HepG2 (cell line): Measurements from ENCODE around the gene ZDHHC14. TPM values are rescaled to one million over a fixed set of nuclear protein-coding genes. Genes with fewer than 3 reads are reported as not detected.

Experiments
- GABPA ChIP-seq, 2 experiments: IDR thresholded peaks; 2 replicates each; pipeline ENCODE4 v1.6.1; 2011 to 2016; ENCODE audit warnings: low read depth in 2 of 2, low read length in 1 of 2, missing biosample characterization in 1 of 2, missing genetic modification characterization in 1 of 2
- GPN1 ChIP-seq: sonication (generic); formaldehyde crosslinking; IDR thresholded peaks from 2 replicates; pipeline ENCODE4 v1.5.1; 2020; ENCODE audit warnings: missing genetic modification reagents, borderline replicate concordance
- MED8 ChIP-seq: sonication (generic); formaldehyde crosslinking; IDR thresholded peaks from 2 replicates; pipeline ENCODE4 v1.8.1; 2023; ENCODE audit warnings: mild to moderate bottlenecking, missing genetic modification reagents; ENCODE audit not compliant: insufficient replicate concordance
- NFIC ChIP-seq: IDR thresholded peaks from 2 replicates; pipeline ENCODE4 v1.6.1; 2012; ENCODE audit warnings: mild to moderate bottlenecking, low read length, inconsistent platforms
- POLR2A ChIP-seq, 2 experiments: IDR thresholded peaks; 2 replicates each; pipeline ENCODE4 v1.6.1; 2011; ENCODE audit warnings: low read depth in 2 of 2, low read length in 2 of 2, mild to moderate bottlenecking in 1 of 2, moderate library complexity in 1 of 2; ENCODE audit not compliant: insufficient read depth in 1 of 2
- RBAK ChIP-seq: sonication (generic); formaldehyde crosslinking; IDR thresholded peaks from 2 replicates; pipeline ENCODE4 v1.5.1; 2020; ENCODE audit warnings: mild to moderate bottlenecking, missing genetic modification reagents
- RBM39 ChIP-seq: fragments of 200-400 bp; formaldehyde crosslinking; IDR thresholded peaks from one replicate; pipeline ENCODE4 v1.6.1; 2018; ENCODE audit warnings: antibody characterized with exemption, mild to moderate bottlenecking, low read depth, low read length; ENCODE audit not compliant: poor library complexity, severe bottlenecking
- ZBTB3 ChIP-seq: sonication (generic); formaldehyde crosslinking; IDR thresholded peaks from 2 replicates; pipeline ENCODE4 v1.4.0; 2020; ENCODE audit warnings: low read depth, mild to moderate bottlenecking, moderate library complexity, missing genetic modification reagents, borderline replicate concordance
- ZEB1 ChIP-seq: IDR thresholded peaks from 2 replicates; pipeline ENCODE4 v1.6.1; 2012; ENCODE audit warnings: mild to moderate bottlenecking, low read depth, inconsistent platforms; ENCODE audit not compliant: insufficient replicate concordance
- ZNF367 ChIP-seq: sonication (generic); formaldehyde crosslinking; IDR thresholded peaks from 2 replicates; pipeline ENCODE4 v1.4.0; 2020; ENCODE audit warnings: missing genetic modification reagents, borderline replicate concordance
- polyA plus RNA-seq, 8 experiments: library from polyadenylated mRNA; depleted of rRNA in 3 of 8; stranded (reverse) in 7 of 8; unstranded in 1 of 8; fragments of >200 nt; fragmentation: Illumina TruSeq in 4 of 8; extraction: Trizol in 4 of 8; gene quantifications; 2 replicates each; pipeline versions ENCODE4 v1.2.1 to v1.2.3, GENCODE V29; 2011 to 2016; ENCODE audit warnings: low read depth in 4 of 8, missing spikeins in 1 of 8, mixed read lengths in 1 of 8; ENCODE audit not compliant: insufficient read depth in 1 of 8
- total RNA-seq, 5 experiments: library from RNA; depleted of rRNA; stranded (reverse); fragments of >200 nt; fragmentation: Illumina TruSeq; extraction: Trizol; gene quantifications; 2 replicates each; pipeline ENCODE4 v1.2.3, GENCODE V29; 2016; ENCODE audit warnings: low read depth in 1 of 5
- TF ChIP-seq, protein P1 (sequence below): sonication (generic); formaldehyde crosslinking; IDR thresholded peaks from 2 replicates; pipeline ENCODE4 v1.4.0; 2020; ENCODE audit warnings: missing genetic modification reagents
- TF ChIP-seq, protein P2 (sequence below): sonication (generic); formaldehyde crosslinking; IDR thresholded peaks from 2 replicates; pipeline ENCODE4 v1.8.1; 2023; ENCODE audit warnings: missing genetic modification reagents, mild to moderate bottlenecking, borderline replicate concordance
- TF ChIP-seq, protein P3 (sequence below): sonication (generic); formaldehyde crosslinking; IDR thresholded peaks from 2 replicates; pipeline ENCODE4 v1.4.0; 2020; ENCODE audit warnings: missing genetic modification reagents, mild to moderate bottlenecking, borderline replicate concordance
- TF ChIP-seq, protein P4 (sequence below): sonication (generic); formaldehyde crosslinking; IDR thresholded peaks from 2 replicates; pipeline ENCODE4 v1.5.0; 2020; ENCODE audit warnings: missing genetic modification reagents
- TF ChIP-seq, protein P5 (sequence below): sonication (generic); formaldehyde crosslinking; IDR thresholded peaks from 2 replicates; pipeline ENCODE4 v1.4.0; 2020; ENCODE audit warnings: mild to moderate bottlenecking, missing genetic modification reagents

ZDHHC14 gene
- total and polyA plus RNA-seq, 2 of the 13 experiments (the other 11 are each of a cell fraction or from before 2014, with no cell fraction given) = 3.7 to 9.5 TPM

DNA sequence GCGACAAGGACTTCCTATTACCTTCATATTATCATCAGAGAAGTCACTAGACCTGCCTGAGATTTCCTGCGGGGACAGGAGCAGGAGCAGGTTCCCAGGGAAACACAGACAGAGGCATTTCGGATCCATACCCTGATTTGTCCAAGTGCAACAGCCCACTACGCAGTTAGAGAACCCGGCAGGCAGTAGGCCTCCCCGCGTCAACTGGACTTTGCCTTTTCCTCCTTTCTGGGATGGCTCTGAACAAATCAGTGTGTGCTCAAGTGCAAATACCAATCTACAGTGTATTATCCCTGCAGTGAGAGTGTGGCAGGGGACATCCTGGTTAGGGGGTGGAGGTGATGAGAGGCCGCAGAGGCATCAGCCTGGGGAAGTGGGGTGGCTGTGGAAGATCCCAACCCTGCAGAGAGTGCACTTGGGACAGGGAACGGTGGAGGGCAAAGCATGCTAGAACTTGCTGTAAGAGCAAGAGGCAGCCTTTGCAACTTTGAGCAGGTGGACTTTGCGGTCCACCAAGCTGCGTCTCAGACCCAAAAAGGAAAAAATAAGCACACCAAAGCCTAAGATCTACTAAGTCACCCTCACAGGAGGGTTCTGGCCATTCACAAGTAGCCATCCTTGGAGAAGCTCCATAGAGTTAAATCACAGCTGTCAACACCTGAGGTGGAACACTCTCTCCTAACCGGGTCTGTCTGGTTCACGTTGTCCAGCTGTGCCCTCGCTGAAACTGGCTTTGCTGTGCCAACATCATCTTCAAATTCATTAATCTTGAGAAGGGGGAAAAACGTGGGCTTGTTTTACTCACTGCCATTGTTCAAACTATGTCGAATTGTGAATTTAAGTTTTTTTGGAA, 159.1 kb downstream of the ZDHHC14 start (continued):
- TF ChIP-seq, protein P1, sequence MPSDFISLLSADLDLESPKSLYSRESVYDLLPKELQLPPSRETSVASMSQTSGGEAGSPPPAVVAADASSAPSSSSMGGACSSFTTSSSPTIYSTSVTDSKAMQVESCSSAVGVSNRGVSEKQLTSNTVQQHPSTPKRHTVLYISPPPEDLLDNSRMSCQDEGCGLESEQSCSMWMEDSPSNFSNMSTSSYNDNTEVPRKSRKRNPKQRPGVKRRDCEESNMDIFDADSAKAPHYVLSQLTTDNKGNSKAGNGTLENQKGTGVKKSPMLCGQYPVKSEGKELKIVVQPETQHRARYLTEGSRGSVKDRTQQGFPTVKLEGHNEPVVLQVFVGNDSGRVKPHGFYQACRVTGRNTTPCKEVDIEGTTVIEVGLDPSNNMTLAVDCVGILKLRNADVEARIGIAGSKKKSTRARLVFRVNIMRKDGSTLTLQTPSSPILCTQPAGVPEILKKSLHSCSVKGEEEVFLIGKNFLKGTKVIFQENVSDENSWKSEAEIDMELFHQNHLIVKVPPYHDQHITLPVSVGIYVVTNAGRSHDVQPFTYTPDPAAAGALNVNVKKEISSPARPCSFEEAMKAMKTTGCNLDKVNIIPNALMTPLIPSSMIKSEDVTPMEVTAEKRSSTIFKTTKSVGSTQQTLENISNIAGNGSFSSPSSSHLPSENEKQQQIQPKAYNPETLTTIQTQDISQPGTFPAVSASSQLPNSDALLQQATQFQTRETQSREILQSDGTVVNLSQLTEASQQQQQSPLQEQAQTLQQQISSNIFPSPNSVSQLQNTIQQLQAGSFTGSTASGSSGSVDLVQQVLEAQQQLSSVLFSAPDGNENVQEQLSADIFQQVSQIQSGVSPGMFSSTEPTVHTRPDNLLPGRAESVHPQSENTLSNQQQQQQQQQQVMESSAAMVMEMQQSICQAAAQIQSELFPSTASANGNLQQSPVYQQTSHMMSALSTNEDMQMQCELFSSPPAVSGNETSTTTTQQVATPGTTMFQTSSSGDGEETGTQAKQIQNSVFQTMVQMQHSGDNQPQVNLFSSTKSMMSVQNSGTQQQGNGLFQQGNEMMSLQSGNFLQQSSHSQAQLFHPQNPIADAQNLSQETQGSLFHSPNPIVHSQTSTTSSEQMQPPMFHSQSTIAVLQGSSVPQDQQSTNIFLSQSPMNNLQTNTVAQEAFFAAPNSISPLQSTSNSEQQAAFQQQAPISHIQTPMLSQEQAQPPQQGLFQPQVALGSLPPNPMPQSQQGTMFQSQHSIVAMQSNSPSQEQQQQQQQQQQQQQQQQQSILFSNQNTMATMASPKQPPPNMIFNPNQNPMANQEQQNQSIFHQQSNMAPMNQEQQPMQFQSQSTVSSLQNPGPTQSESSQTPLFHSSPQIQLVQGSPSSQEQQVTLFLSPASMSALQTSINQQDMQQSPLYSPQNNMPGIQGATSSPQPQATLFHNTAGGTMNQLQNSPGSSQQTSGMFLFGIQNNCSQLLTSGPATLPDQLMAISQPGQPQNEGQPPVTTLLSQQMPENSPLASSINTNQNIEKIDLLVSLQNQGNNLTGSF (CRISPR knock-in tag) = no peak
- TF ChIP-seq, protein P2, sequence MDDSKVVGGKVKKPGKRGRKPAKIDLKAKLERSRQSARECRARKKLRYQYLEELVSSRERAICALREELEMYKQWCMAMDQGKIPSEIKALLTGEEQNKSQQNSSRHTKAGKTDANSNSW (CRISPR knock-in tag) = peak; percentile 91; the same call in 1 of the 2 replicates
- TF ChIP-seq, protein P3, sequence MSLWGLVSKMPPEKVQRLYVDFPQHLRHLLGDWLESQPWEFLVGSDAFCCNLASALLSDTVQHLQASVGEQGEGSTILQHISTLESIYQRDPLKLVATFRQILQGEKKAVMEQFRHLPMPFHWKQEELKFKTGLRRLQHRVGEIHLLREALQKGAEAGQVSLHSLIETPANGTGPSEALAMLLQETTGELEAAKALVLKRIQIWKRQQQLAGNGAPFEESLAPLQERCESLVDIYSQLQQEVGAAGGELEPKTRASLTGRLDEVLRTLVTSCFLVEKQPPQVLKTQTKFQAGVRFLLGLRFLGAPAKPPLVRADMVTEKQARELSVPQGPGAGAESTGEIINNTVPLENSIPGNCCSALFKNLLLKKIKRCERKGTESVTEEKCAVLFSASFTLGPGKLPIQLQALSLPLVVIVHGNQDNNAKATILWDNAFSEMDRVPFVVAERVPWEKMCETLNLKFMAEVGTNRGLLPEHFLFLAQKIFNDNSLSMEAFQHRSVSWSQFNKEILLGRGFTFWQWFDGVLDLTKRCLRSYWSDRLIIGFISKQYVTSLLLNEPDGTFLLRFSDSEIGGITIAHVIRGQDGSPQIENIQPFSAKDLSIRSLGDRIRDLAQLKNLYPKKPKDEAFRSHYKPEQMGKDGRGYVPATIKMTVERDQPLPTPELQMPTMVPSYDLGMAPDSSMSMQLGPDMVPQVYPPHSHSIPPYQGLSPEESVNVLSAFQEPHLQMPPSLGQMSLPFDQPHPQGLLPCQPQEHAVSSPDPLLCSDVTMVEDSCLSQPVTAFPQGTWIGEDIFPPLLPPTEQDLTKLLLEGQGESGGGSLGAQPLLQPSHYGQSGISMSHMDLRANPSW (CRISPR knock-in tag) = 0 out of 2 replicates have a peak, but pooled peaks have one; percentile 73
- peak; percentile 83 for TF ChIP-seq RBAK
- TF ChIP-seq MED8 (CRISPR knock-in tag) = no peak
- no peak for TF ChIP-seq ZEB1
- no peak for TF ChIP-seq GPN1 (CRISPR knock-in tag)
- TF ChIP-seq ZNF367 (CRISPR knock-in tag) = no peak
- TF ChIP-seq GABPA (IDR thresholded peaks at IDR 0.05; ENCODE audit: low read depth, low read length) = no peak
- TF ChIP-seq GABPA (CRISPR knock-in tag; IDR thresholded peaks at IDR 0.05; ENCODE audit: low read depth) = no peak
- peak; percentile 87 to 94 for TF ChIP-seq POLR2A (IDR thresholded peaks at IDR 0.05; ENCODE audit: insufficient read depth in 1 of 2, low read depth in 2 of 2, low read length in 2 of 2)
- no peak for TF ChIP-seq RBM39
- TF ChIP-seq, protein P4, sequence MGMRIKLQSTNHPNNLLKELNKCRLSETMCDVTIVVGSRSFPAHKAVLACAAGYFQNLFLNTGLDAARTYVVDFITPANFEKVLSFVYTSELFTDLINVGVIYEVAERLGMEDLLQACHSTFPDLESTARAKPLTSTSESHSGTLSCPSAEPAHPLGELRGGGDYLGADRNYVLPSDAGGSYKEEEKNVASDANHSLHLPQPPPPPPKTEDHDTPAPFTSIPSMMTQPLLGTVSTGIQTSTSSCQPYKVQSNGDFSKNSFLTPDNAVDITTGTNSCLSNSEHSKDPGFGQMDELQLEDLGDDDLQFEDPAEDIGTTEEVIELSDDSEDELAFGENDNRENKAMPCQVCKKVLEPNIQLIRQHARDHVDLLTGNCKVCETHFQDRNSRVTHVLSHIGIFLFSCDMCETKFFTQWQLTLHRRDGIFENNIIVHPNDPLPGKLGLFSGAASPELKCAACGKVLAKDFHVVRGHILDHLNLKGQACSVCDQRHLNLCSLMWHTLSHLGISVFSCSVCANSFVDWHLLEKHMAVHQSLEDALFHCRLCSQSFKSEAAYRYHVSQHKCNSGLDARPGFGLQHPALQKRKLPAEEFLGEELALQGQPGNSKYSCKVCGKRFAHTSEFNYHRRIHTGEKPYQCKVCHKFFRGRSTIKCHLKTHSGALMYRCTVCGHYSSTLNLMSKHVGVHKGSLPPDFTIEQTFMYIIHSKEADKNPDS (CRISPR knock-in tag) = peak; percentile 96
- TF ChIP-seq, protein P5, sequence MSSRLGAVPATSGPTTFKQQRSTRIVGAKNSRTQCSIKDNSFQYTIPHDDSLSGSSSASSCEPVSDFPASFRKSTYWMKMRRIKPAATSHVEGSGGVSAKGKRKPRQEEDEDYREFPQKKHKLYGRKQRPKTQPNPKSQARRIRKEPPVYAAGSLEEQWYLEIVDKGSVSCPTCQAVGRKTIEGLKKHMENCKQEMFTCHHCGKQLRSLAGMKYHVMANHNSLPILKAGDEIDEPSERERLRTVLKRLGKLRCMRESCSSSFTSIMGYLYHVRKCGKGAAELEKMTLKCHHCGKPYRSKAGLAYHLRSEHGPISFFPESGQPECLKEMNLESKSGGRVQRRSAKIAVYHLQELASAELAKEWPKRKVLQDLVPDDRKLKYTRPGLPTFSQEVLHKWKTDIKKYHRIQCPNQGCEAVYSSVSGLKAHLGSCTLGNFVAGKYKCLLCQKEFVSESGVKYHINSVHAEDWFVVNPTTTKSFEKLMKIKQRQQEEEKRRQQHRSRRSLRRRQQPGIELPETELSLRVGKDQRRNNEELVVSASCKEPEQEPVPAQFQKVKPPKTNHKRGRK (CRISPR knock-in tag) = no peak; the same call in 1 of the 2 replicates
- no peak; the same call in 1 of the 2 replicates for TF ChIP-seq ZBTB3
- no peak for TF ChIP-seq NFIC
